ENCODE data around the gene TMC6. TPM values are rescaled to one million over a fixed set of nuclear protein-coding genes. Genes with fewer than 3 reads are reported as not detected.
"Not testable (repeated sequence)": the region's sequence is repeated elsewhere in the genome, so short reads cannot be mapped to it uniquely, and the experiment has no call there.

The TMC6 gene
- total and polyA plus RNA-seq, 8 donors: 15.6 to 61.2 (median 25.5) TPM

DNA sequence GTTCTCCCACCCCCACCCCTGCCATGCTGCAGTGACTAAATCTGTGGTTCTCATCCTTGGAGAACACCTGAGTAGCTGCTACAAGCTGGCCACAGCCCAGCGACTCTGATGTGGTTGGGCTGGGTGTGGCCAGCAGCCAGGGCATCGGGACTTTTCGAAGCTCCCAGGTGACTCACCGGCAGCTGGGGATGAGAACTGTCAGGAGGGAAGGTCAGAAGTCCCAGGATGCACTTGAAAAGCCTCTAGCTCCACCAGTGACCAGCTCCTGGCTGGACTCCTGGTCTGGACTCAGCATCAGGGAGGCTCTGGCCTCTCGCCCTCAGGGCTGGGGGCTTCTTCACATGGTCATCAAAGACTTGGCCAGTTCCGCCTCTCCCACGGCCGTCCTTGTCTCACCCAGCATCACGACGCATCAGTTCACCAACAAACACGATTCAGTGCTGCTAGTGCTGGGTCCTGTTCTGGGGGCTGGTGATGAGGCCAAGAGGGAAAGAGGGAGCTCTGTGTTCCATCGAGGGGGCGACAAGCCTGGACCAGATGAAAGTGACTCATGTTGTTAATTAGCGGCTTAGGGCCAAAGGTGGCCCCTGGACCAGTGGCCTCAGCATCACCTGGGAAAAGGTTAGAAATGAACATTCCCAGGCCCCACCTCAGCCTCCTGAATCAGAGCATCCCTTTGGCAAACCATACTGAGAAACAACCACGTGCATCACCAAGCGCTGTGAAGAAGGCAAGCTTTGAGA is 13.7 kb upstream of the TMC6 start:
- FAIRE-seq (no peak), DNase-seq (peak; percentile 73 to 86 (median 79)), ATAC-seq (peak in 2 of 4 donors; percentile 1 to 23)
- Histone ChIP-seq H3K9me3 (no peaks in the 10 kb centered on the region), H3K4me3 (no peak overlapping the region), H3K27ac (peak overlapping the region in 1 of 4 donors; percentile 55), H3K27me3 (no peaks in the 10 kb centered on the region), H3K4me1 (peaks cover 24 to 47% (median 27%) of the 10 kb centered on the region in 3 donors), H3K36me3 (no peaks in the 10 kb centered on the region)
- TF ChIP-seq, protein P1, sequence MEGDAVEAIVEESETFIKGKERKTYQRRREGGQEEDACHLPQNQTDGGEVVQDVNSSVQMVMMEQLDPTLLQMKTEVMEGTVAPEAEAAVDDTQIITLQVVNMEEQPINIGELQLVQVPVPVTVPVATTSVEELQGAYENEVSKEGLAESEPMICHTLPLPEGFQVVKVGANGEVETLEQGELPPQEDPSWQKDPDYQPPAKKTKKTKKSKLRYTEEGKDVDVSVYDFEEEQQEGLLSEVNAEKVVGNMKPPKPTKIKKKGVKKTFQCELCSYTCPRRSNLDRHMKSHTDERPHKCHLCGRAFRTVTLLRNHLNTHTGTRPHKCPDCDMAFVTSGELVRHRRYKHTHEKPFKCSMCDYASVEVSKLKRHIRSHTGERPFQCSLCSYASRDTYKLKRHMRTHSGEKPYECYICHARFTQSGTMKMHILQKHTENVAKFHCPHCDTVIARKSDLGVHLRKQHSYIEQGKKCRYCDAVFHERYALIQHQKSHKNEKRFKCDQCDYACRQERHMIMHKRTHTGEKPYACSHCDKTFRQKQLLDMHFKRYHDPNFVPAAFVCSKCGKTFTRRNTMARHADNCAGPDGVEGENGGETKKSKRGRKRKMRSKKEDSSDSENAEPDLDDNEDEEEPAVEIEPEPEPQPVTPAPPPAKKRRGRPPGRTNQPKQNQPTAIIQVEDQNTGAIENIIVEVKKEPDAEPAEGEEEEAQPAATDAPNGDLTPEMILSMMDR (IDR thresholded peaks at IDR 0.05): no peak
- intact Hi-C loops (cut with DNase I): no loop called here
- 67 to 72% methylated on average over 16 of the region's 16 CpGs for WGBS, 2 donors

DNA sequence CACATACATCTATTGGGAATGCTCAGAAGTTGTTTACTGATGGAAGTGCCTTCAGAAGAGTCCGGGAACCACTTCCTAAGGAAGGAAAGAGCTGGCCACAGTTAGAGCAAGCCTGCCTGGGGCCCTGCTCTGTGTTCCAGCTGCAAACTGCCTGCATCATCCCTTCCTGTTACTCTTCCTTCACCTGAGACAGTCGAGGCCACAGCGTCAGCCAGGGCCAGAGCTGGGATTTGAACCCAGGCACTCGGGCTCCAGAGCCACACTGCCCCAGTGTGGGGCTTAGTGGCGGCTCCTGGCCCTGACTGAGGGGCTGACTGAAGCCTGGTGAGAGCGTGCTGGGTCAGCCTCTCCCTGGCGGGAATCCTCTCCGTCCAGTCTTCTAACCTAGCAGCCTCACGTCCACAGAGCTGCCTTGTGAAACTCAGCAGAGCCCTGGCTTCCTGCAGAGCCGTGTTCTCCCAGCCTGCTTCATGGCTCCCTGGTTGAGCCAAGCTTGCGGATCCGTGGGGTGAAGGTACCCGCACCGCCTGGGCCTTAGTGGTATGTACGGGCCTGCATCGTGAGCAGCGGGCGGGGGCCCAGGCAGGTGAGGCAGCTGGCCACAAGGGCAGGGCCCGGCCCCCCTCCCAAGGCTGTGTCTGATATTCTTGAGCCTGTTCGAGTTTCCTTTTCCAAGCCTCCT is 13.0 kb upstream of the TMC6 start:
- DNase-seq (peak in 1 of 6 donors; percentile 75), FAIRE-seq (no peak), ATAC-seq (no peak)
- 77 to 83% methylated on average over 19 to 20 of the region's 20 CpGs for WGBS, 2 donors
- Histone ChIP-seq H3K4me1 (peaks cover 24 to 47% (median 27%) of the 10 kb centered on the region in 3 donors), H3K36me3 (no peaks in the 10 kb centered on the region), H3K9me3 (no peaks in the 10 kb centered on the region), H3K27me3 (no peaks in the 10 kb centered on the region), H3K4me3 (no peak overlapping the region), H3K27ac (peak overlapping the region in 2 of 4 donors; percentile 51 to 55)
- TF ChIP-seq, protein P1 (IDR thresholded peaks at IDR 0.05): no peak
- intact Hi-C loops (cut with DNase I): no loop called here

DNA sequence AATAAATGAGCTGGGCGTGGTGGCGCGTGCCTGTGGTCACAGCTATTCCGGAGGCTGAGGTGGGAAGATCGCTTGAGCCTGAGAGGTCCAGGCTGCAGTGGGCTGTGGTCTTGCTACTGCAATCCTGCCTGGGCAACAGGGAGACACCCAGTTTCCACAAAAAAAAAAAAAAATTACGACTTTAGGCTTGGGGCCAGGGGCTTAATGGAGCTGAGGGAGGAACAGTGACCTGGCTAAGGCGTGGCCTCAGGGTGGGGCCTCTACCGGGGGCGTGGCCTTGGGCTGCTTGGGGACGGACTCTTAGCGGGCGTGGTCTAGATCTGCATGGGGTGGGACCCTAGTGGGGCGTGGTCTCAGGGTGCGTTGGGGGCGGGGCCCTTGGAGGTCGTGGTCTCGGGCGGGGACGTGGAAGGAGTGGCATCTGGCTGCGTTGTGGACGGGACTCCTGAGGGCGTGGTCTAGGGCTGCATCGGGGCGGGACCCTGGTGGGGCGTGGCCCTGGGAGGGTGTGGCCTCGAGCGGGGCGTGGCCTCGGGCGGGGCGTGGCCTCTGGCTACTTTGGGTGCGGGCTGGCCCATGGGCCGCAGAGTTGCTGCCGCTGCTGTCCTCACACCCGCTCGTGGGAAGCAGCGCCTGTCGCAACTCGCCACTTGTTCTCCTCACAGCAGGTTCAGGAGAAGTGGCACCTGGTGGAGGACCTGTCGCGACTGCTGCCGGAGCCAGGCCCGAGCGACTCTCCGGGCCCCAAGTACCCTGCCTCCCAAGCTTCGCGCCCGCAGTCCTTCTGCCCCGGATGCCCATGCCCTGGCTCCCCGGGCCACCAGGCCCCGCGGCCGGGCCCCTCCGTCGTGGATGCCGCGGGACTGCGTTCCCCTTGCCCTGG is 11.9 kb upstream of the TMC6 start:
- intact Hi-C loops (cut with DNase I): no loop called here
- DNase-seq (peak; percentile 89 to 98 (median 96)), FAIRE-seq (no peak), ATAC-seq (peak; percentile 56 to 77 (median 72))
- H3K9me3 ChIP-seq: no peaks in the 10 kb centered on the region
- WGBS, 2 donors: 22 to 30% methylated on average over 49 to 58 of the region's 58 CpGs
- no peaks in the 10 kb centered on the region for H3K36me3 ChIP-seq
- H3K27me3 ChIP-seq: no peaks in the 10 kb centered on the region
- H3K4me3 ChIP-seq: no peak overlapping the region
- TF ChIP-seq, protein P1 (IDR thresholded peaks at IDR 0.05): no peak
- peaks cover 19 to 40% (median 21%) of the 10 kb centered on the region in 3 donors for H3K4me1 ChIP-seq
- H3K27ac ChIP-seq: peak overlapping the region in 1 of 4 donors; percentile 51

- not testable (repeated sequence) for FAIRE-seq, H3K27ac ChIP-seq
Observed at GRCh38 chr17:78139861-78140168, 11.3 kb upstream of the TMC6 start.

More at GRCh38 chr17:78139861-78140168, 11.3 kb upstream of the TMC6 start:
- DNase-seq; H3K4me3 ChIP-seq; intact Hi-C loops (cut with DNase I); ATAC-seq; H3K36me3 ChIP-seq; H3K9me3 ChIP-seq; H3K27me3 ChIP-seq: not testable (repeated sequence)
- peaks cover 13 to 34% (median 16%) of the 10 kb centered on the region in 3 donors for H3K4me1 ChIP-seq
- WGBS, 2 donors: 87 to 88% methylated on average over 12 of the region's 12 CpGs
